ENCODE results near the gene APOL1. TPM values are rescaled to one million over a fixed set of nuclear protein-coding genes. Genes with fewer than 3 reads are reported as not detected.
"Not testable (repeated sequence)": the region's sequence is repeated elsewhere in the genome, so short reads cannot be mapped to it uniquely, and the experiment has no call there.

The APOL1 gene
- total and polyA plus RNA-seq, 2 of the 13 experiments (the other 11 are each of a cell fraction or from before 2014, with no cell fraction given), result 20.3 to 75.0 TPM

DNA sequence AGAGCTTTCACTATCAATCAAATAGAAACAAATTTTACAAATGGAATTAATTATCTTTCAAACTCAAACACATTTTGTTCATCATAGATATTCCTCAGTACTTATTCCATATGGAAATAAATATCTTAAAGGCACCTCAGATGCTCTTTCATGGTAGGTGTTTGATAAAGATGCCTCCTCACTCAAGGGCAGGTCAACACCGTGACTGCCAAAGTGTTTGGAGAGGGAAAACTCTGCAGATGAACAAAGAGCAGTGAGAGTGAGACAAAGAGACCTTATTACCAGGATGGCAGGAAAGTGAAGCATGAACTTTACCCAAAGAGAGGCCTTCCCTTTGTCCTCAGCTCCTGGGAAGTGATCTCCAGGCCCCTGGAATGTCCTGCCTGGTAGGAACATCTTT, 24.6 kb upstream of the APOL1 start:
- H3K27me3 ChIP-seq (ENCODE audit: control insufficient read depth in 1 of 2, insufficient read depth in 2 of 2, low read length in 2 of 2); intact Hi-C loops (cut with micrococcal nuclease; ENCODE audit: unreplicated experiment); H3K9ac ChIP-seq (ENCODE audit: insufficient read depth, low read depth, low read length); H3K4me3 ChIP-seq (replicated peaks in 1 of 3; ENCODE audit: insufficient read depth in 1 of 3, low read depth in 2 of 3, low read length in 3 of 3); BruUV-seq (replicated peaks); H3K9me3 ChIP-seq (ENCODE audit: low read length); H3K79me2 ChIP-seq (ENCODE audit: insufficient read depth, low read length); CTCF ChIA-PET (ENCODE audit: low intra/inter-chr PET ratio, low total read pairs); H4K20me1 ChIP-seq (ENCODE audit: insufficient read depth, low read length); H2AFZ ChIP-seq (ENCODE audit: low read length); TF ChIP-seq SOX13 (IDR thresholded peaks at IDR 0.05); SOX6 (IDR thresholded peaks at IDR 0.05); HNF4G (CRISPR knock-in tag; IDR thresholded peaks at IDR 0.05; ENCODE audit: borderline replicate concordance, low read depth); EP300 (CRISPR knock-in tag; IDR thresholded peaks at IDR 0.05; ENCODE audit: borderline replicate concordance): not testable (repeated sequence)
- Histone ChIP-seq H3K36me3 (replicated peaks in 1 of 2; ENCODE audit: control insufficient read depth in 1 of 2, insufficient read depth in 2 of 2, low read length in 2 of 2) (peaks cover 13 to 36% of the 10 kb centered on the region in 2 experiments; a peak in 4 of 5 replicates), H3K27ac (ENCODE audit: extremely low read length, insufficient read depth, low read length) (peak overlapping the region; percentile 59), H3K4me1 (ENCODE audit: insufficient read depth, low read length) (peaks cover 60% of the 10 kb centered on the region), H3K4me2 (ENCODE audit: low read depth, low read length) (peak overlapping the region; percentile 32; the same call in 1 of the 2 replicates)
- peak; percentile 54 for DNase-seq (ENCODE audit: low spot score)
- WGBS (ENCODE audit: low lambda C conversion rate), result 9% methylated on average over 1 of the region's 1 CpG
- ATAC-seq, result peak; percentile 46
- POLR2A ChIA-PET, result interaction anchor here (0.8 to 0.9 kb wide), 2 partner anchors 11 to 36 kb away, joined by 3 read pairs; partner anchors contain the start of gene APOL2
- TF ChIP-seq FOXO1 (CRISPR knock-in tag; IDR thresholded peaks at IDR 0.05) (0 out of 2 replicates have a peak, but pooled peaks have one; percentile 23), FOXA3 (CRISPR knock-in tag; IDR thresholded peaks at IDR 0.05) (peak; percentile 20; the same call in 1 of the 2 replicates), SOX13 (CRISPR knock-in tag; conservative IDR thresholded peaks at IDR 0.05 in 1 of 2, IDR thresholded peaks at IDR 0.05 in 1 of 2) (peak in 1 of 2 experiments; percentile 83; a peak in 2 of 4 replicates), SOX6 (CRISPR knock-in tag; IDR thresholded peaks at IDR 0.05) (peak; percentile 29; the same call in 1 of the 2 replicates), HDAC2 (CRISPR knock-in tag; IDR thresholded peaks at IDR 0.05) (0 out of 2 replicates have a peak, but pooled peaks have one; percentile 24), HNF4G (IDR thresholded peaks at IDR 0.05; ENCODE audit: borderline replicate concordance, low read depth, low read length) (0 out of 2 replicates have a peak, but pooled peaks have one; percentile 15), BCL6 (CRISPR knock-in tag; IDR thresholded peaks at IDR 0.05) (0 out of 2 replicates have a peak, but pooled peaks have one; percentile 22), HNF4A (CRISPR knock-in tag; IDR thresholded peaks at IDR 0.05) (peak; percentile 17; the same call in 1 of the 2 replicates), SOX5 (CRISPR knock-in tag; IDR thresholded peaks at IDR 0.05; ENCODE audit: borderline replicate concordance) (peak; percentile 49; the same call in 1 of the 2 replicates), SAP130 (CRISPR knock-in tag; IDR thresholded peaks at IDR 0.05; ENCODE audit: low read depth) (peak; percentile 23; the same call in 1 of the 2 replicates), RARA (CRISPR knock-in tag; IDR thresholded peaks at IDR 0.05) (0 out of 2 replicates have a peak, but pooled peaks have one; percentile 19), EP300 (IDR thresholded peaks at IDR 0.05; ENCODE audit: low read depth in 2 of 2, low read length in 2 of 2) (peak in 1 of 2 experiments; percentile 21; a peak in 1 of 4 replicates)
- TF ChIP-seq, protein P1, sequence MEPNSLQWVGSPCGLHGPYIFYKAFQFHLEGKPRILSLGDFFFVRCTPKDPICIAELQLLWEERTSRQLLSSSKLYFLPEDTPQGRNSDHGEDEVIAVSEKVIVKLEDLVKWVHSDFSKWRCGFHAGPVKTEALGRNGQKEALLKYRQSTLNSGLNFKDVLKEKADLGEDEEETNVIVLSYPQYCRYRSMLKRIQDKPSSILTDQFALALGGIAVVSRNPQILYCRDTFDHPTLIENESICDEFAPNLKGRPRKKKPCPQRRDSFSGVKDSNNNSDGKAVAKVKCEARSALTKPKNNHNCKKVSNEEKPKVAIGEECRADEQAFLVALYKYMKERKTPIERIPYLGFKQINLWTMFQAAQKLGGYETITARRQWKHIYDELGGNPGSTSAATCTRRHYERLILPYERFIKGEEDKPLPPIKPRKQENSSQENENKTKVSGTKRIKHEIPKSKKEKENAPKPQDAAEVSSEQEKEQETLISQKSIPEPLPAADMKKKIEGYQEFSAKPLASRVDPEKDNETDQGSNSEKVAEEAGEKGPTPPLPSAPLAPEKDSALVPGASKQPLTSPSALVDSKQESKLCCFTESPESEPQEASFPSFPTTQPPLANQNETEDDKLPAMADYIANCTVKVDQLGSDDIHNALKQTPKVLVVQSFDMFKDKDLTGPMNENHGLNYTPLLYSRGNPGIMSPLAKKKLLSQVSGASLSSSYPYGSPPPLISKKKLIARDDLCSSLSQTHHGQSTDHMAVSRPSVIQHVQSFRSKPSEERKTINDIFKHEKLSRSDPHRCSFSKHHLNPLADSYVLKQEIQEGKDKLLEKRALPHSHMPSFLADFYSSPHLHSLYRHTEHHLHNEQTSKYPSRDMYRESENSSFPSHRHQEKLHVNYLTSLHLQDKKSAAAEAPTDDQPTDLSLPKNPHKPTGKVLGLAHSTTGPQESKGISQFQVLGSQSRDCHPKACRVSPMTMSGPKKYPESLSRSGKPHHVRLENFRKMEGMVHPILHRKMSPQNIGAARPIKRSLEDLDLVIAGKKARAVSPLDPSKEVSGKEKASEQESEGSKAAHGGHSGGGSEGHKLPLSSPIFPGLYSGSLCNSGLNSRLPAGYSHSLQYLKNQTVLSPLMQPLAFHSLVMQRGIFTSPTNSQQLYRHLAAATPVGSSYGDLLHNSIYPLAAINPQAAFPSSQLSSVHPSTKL (CRISPR knock-in tag; IDR thresholded peaks at IDR 0.05), result 0 out of 2 replicates have a peak, but pooled peaks have one; percentile 10
- TF ChIP-seq, protein P2, sequence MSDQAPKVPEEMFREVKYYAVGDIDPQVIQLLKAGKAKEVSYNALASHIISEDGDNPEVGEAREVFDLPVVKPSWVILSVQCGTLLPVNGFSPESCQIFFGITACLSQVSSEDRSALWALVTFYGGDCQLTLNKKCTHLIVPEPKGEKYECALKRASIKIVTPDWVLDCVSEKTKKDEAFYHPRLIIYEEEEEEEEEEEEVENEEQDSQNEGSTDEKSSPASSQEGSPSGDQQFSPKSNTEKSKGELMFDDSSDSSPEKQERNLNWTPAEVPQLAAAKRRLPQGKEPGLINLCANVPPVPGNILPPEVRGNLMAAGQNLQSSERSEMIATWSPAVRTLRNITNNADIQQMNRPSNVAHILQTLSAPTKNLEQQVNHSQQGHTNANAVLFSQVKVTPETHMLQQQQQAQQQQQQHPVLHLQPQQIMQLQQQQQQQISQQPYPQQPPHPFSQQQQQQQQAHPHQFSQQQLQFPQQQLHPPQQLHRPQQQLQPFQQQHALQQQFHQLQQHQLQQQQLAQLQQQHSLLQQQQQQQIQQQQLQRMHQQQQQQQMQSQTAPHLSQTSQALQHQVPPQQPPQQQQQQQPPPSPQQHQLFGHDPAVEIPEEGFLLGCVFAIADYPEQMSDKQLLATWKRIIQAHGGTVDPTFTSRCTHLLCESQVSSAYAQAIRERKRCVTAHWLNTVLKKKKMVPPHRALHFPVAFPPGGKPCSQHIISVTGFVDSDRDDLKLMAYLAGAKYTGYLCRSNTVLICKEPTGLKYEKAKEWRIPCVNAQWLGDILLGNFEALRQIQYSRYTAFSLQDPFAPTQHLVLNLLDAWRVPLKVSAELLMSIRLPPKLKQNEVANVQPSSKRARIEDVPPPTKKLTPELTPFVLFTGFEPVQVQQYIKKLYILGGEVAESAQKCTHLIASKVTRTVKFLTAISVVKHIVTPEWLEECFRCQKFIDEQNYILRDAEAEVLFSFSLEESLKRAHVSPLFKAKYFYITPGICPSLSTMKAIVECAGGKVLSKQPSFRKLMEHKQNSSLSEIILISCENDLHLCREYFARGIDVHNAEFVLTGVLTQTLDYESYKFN (CRISPR knock-in tag; conservative IDR thresholded peaks at IDR 0.05), result 0 out of 2 replicates have a peak, but pooled peaks have one; percentile 15
- peak; percentile 93 for FAIRE-seq
- in situ Hi-C loops (cut with HindIII; ENCODE audit: extremely low pct_ligation_motif_present, low pct_unique_long_range_greater_than_20kb), result loop anchor here (10.0 kb wide), 1 partner anchor 84 kb away; no protein-coding TSS in a partner anchor
